ENCODE results near the gene PRAF2.

Gene PRAF2

GRCh38 chrX:49073601-49074575 is at the start of gene PRAF2:
PRAF2 (minus strand) TSS chrX:49074002; CDS start chrX:49073987, 15 bp downstream.
- intact Hi-C loops (cut with DNase I): no loop called here
- peak; percentile 90 to 99 (median 94) for DNase-seq

- peak in 1 of 10 donors; percentile 53 for DNase-seq
- intact Hi-C loops (cut with DNase I): no loop called here
These were observed 48.7 kb upstream of the PRAF2 start for GRCh38 chrX:49122499-49122898.

GRCh38 chrX:49120091-49120490 is 46.3 kb upstream of the PRAF2 start:
- intact Hi-C loops (cut with DNase I): no loop called here
- peak in 2 of 10 donors; percentile 2 to 4 for DNase-seq

GRCh38 chrX:49117581-49117980 is 43.8 kb upstream of the PRAF2 start:
- intact Hi-C loops (cut with DNase I): no loop called here
- peak in 2 of 10 donors; percentile 5 to 37 for DNase-seq

- DNase-seq: peak in 2 of 10 donors; percentile 47 to 51
- intact Hi-C loops (cut with DNase I): no loop called here
These were observed 42.9 kb upstream of the PRAF2 start for GRCh38 chrX:49116716-49117115.

- DNase-seq: peak in 1 of 10 donors; percentile 21
- intact Hi-C loops (cut with DNase I): no loop called here
These were observed 42.3 kb upstream of the PRAF2 start for GRCh38 chrX:49116076-49116475.

GRCh38 chrX:49111791-49112190 is 38.0 kb upstream of the PRAF2 start:
- intact Hi-C loops (cut with DNase I): no loop called here
- DNase-seq: peak in 7 of 10 donors; percentile 20 to 93 (median 52)

- peak in 1 of 10 donors; percentile 4 for DNase-seq
- intact Hi-C loops (cut with DNase I): no loop called here
These were observed 36.6 kb upstream of the PRAF2 start for GRCh38 chrX:49110417-49110816.

- no peak for DNase-seq
- intact Hi-C loops (cut with DNase I): loop anchor here (5.0 kb wide), 2 partner anchors 136 to 151 kb away; partner anchors contain the start of genes KCND1 and OTUD5
These were observed 34.8 kb upstream of the PRAF2 start for GRCh38 chrX:49108641-49109040.

- peak in 6 of 10 donors; percentile 9 to 91 (median 41) for DNase-seq
- intact Hi-C loops (cut with DNase I): loop anchor here (5.0 kb wide), 2 partner anchors 135 to 150 kb away; partner anchors contain the start of genes KCND1 and OTUD5
These were observed 33.1 kb upstream of the PRAF2 start for GRCh38 chrX:49106930-49107329.

- peak in 2 of 10 donors; percentile 20 to 43 for DNase-seq
- intact Hi-C loops (cut with DNase I): loop anchor here (5.0 kb wide), 2 partner anchors 134 to 149 kb away; partner anchors contain the start of genes KCND1 and OTUD5
These were observed 32.5 kb upstream of the PRAF2 start for GRCh38 chrX:49106296-49106695.

GRCh38 chrX:49103637-49104036 is 29.8 kb upstream of the PRAF2 start:
- intact Hi-C loops (cut with DNase I): no loop called here
- peak in 2 of 10 donors; percentile 3 to 18 for DNase-seq

- intact Hi-C loops (cut with DNase I): no loop called here
- peak in 2 of 10 donors; percentile 8 to 35 for DNase-seq
These were observed 28.4 kb upstream of the PRAF2 start for GRCh38 chrX:49102190-49102589.

GRCh38 chrX:49101629-49101984 is 27.8 kb upstream of the PRAF2 start:
- no peak for DNase-seq
- intact Hi-C loops (cut with DNase I): no loop called here

GRCh38 chrX:49100704-49101628 is 27.2 kb upstream of the PRAF2 start:
- DNase-seq: peak; percentile 87 to 98 (median 88)
- intact Hi-C loops (cut with DNase I): no loop called here

GRCh38 chrX:49096419-49096818 is 22.6 kb upstream of the PRAF2 start:
- no peak for DNase-seq
- intact Hi-C loops (cut with DNase I): no loop called here

GRCh38 chrX:49089553-49089952 is 15.8 kb upstream of the PRAF2 start:
- DNase-seq: no peak
- intact Hi-C loops (cut with DNase I): no loop called here

- intact Hi-C loops (cut with DNase I): no loop called here
- peak in 1 of 10 donors; percentile 3 for DNase-seq
These were observed 8.6 kb upstream of the PRAF2 start for GRCh38 chrX:49082271-49082871.

- DNase-seq: peak; percentile 58 to 96 (median 72)
- intact Hi-C loops (cut with DNase I): no loop called here
These were observed 6.0 kb upstream of the PRAF2 start, which contains the start of gene WDR45 for GRCh38 chrX:49079489-49080428. WDR45 (minus strand) TSS chrX:49079887; CDS start chrX:49078095, 1,792 bp downstream.

Measured in posterior cingulate gyrus (tissue), 11 donors.